H54 (cell line): Measurements from ENCODE around the gene TMEM126A.
A peak's percentile ranks its signal among the peaks of the same experiment; 100 is the strongest.

Experiments
- DNase-seq: peaks from one replicate; pipeline ENCODE4 v3.0.0; 2011; ENCODE audit warnings: low spot score, mixed read lengths; ENCODE audit not compliant: insufficient read length
- FAIRE-seq: peaks from 3 replicates; lab custom pipeline; 2011; peaks lifted over from hg19 to GRCh38; lab: Jason Lieb, UNC
- POLR2A ChIP-seq: IDR thresholded peaks from 2 replicates; pipeline ENCODE4 v1.6.1; 2011; ENCODE audit warnings: low read depth, mild to moderate bottlenecking, low read length

TMEM126A gene

DNA sequence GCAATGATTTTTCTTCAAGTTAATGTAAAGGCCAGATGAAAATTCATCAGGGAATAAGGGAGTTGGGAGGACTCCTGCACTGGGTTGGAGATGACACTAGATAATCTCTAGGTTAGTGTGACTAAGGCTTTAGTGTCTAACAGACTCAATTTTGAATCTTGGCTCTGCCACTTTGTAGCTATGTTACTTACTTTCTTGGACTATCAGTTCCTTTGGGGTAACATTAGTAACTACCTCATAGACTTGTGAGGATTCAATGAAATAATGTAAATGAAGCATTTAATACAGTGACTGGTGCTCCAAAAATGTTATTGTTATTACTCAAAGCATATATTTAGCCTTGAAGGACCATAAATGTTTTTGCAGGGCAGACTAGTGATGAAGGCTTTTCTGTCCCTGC lies 47.8 kb downstream of the TMEM126A start:
- DNase-seq (no peak), FAIRE-seq (no peak)
- no peak for TF ChIP-seq POLR2A

GRCh38 chr11:85697747-85698146 lies 50.0 kb downstream of the TMEM126A start:
- TF ChIP-seq POLR2A: no peak
- FAIRE-seq (no peak), DNase-seq (no peak)

- no peak for TF ChIP-seq POLR2A
- FAIRE-seq: no peak
- no peak for DNase-seq
Measured at GRCh38 chr11:85698195-85698594, 50.4 kb downstream of the TMEM126A start.

GRCh38 chr11:85699957-85700741 lies 52.4 kb downstream of the TMEM126A start:
- no peak for TF ChIP-seq POLR2A
- DNase-seq (no peak), FAIRE-seq (peak; percentile 15)

DNA sequence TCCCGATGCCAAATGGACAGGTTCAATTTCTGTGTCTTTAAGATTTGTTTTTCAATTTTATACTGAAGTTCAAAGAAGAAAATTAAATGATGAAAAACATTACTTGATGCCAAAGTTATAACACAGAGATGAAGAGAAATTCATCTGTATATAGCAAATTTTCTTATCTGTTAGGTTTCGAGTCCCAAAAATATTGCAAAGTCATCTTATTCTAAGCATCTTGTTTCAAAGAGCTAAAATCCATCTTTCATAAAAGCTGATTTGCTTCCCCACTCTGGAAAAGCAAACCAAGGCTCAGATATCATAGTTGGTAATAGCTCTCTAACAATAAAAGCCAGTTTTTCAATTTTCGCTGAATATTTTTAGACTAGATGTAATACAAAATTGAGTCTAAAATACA lies 57.2 kb downstream of the TMEM126A start:
- DNase-seq (no peak), FAIRE-seq (peak; percentile 23)
- TF ChIP-seq POLR2A: no peak

DNA sequence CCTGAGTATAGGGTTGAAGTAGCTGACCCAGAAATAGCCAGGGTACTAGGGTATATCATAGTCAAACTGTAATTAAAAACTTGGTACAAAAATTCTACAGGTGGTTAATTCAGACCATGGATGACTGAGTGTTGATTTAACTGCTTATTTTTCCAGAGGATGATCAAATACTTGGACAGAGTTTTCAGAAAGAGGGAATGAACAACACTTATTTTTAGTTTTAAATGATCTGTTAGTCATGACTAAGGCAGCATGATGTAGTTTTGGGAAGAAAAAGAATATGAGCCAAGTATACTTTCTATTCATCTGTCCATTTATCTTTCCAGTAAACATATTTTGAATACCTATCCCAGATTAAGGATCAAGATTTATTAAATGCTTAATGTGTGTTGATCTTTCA lies 58.0 kb downstream of the TMEM126A start:
- DNase-seq (no peak), FAIRE-seq (peak; percentile 88)
- no peak for TF ChIP-seq POLR2A
